ENCODE results near the gene INPP5J.

- TF ChIP-seq POLR2A (IDR thresholded peaks at IDR 0.05; ENCODE audit: low read depth, low read length) (no peak), POLR2AphosphoS5 (IDR thresholded peaks at IDR 0.05; ENCODE audit: low read depth, low read length) (no peak)
Measured at GRCh38 chr22:31106001-31106571, 16.7 kb upstream of the INPP5J start.
